ENCODE data around the gene AHCYL2. TPM values are rescaled to one million over a fixed set of nuclear protein-coding genes. Genes with fewer than 3 reads are reported as not detected.
"Not testable (repeated sequence)": the region's sequence is repeated elsewhere in the genome, so short reads cannot be mapped to it uniquely, and the experiment has no call there.

The AHCYL2 gene
- total RNA-seq, 2 donors from 2014 or later, result 12.1 to 15.9 TPM

DNA sequence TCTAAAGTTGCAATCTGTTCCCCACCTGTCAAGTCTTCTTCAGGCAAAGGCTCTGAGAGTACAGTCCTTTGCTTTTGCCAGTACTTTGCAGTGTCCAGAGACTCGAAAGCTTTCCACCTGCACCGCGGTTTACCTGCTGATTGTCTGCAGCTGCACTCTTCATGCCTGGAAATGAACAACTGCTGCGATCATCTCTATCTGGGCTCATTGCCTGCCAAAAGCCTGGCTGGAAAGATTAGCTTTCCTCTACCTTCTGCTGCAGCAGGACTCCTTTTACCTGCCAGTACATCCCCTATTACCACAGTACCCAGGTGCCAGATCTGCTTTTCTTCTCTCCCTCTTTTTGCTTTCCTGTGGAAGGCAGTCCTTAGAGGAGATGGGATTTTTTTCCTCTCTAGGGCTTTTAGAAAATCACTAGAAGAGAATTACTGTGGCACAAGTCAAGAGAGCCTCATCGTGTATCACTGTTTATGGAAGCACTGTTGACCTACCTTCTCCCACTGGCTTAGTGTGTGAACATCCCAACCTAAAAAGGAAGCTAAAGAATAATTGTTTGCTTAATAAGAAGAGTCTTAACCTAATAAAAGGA, 211.6 kb downstream of the AHCYL2 start:
- ATAC-seq (no peak), DNase-seq (ENCODE audit: low spot score) (no peak)
- Mint-ChIP-seq H3K36me3 (peaks cover 9% of the 10 kb centered on the region), H3K9me3 (no peaks in the 10 kb centered on the region), H3K4me1 (ENCODE audit: low read depth in 2 of 2) (peaks cover 27 to 47% of the 10 kb centered on the region in 2 donors), H3K27ac (peak overlapping the region in 1 of 2 donors; percentile 12), H3K4me3 (peak overlapping the region; percentile 95), H3K27me3 (peaks cover 12 to 19% of the 10 kb centered on the region in 2 donors)

DNA sequence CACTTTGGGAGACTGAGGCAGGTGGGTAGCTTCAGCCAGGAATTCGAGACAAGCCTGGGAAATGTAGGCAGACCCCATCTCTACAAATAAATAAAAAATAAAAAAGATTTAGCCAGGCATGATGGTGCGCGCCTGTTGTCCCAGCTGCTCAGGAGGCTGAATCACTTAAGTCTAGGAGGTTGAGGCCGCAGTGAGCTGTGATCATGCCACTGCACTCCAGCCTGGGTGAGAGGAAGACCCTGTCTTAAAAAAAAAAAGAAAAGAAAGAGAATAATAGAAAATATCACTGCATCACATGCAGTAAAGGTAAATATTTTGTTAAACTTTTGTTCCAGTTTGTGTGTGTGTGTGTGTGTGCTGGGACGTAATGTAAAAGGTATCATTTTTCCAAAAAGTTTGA, 212.4 kb downstream of the AHCYL2 start:
- H3K9me3 Mint-ChIP-seq, result no peaks in the 10 kb centered on the region
- H3K4me3 Mint-ChIP-seq, result no peak overlapping the region
- no peak overlapping the region for H3K27ac Mint-ChIP-seq
- peaks cover 9% of the 10 kb centered on the region for H3K36me3 Mint-ChIP-seq
- no peak for ATAC-seq
- peaks cover 27 to 47% of the 10 kb centered on the region in 2 donors for H3K4me1 Mint-ChIP-seq (ENCODE audit: low read depth in 2 of 2)
- H3K27me3 Mint-ChIP-seq, result peaks cover 12 to 16% of the 10 kb centered on the region in 2 donors
- no peak for DNase-seq (ENCODE audit: low spot score)

DNA sequence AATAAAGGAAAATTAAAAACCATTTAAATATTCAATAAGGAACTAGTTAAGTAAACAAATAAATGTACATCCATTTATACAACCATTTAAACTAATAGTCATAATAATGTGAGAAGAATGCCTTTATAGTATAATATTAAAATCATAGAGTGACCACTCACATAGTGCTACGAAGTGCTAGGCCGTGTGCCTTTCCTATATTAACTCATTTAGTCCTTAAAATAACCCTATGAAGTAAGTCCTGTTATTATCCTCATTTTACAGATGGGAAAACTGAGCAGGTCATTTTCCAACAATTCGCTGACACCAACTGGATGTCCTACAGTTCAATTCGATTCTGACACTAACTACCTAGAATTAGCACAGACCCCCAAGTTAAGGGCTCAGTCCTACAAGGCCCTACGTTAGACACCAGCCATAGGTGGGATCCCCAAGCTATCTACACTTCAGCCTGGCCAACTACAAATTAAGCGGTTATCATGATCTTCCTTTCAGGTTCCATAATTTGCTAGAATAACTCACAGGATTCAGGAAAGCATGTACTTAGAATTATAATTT, 213.5 kb downstream of the AHCYL2 start:
- Mint-ChIP-seq H3K9me3 (no peaks in the 10 kb centered on the region), H3K36me3 (peaks cover 9% of the 10 kb centered on the region), H3K27me3 (peaks cover 1 to 9% of the 10 kb centered on the region in 2 donors), H3K27ac (peak overlapping the region; percentile 53 to 59), H3K4me3 (peak overlapping the region; percentile 67), H3K4me1 (ENCODE audit: low read depth in 2 of 2) (peaks cover 18 to 39% of the 10 kb centered on the region in 2 donors)
- no peak for ATAC-seq
- no peak for DNase-seq (ENCODE audit: low spot score)

DNA sequence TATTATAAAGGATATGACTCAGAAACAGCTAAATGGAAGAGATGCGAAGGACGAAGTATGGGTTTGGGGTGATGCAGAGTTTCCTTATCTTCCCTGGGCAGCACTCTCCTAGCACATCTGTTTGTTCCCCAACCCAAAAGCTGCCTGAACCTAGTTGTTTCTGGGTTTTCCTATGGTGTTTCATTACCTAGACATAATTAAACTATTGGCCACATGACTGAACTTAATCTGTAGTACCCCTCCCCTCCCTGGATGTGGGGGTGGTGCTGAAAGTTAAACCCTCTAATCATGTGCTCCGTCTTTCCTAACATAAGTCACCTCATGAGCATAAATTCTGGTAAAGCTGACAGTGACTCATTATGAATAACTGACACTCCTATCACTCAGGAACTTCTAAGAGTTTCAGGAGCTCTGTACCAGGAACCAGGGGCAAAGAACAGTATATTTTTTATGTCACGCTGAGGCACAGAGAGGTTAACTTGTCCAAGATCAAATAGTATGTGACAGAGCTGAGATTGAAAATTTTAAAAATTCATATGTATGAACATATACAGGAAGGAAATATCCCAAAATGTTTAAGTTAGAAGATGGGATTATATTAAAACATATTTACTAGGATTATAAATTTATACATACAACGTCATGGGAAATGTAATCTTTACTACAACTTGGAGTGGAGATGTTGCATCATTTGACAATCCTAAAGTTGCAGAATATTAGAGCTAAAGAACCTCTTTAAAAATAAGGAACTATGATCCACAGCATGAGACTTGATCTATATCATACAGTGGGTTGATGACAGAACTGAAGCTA, 214.2 kb downstream of the AHCYL2 start:
- Mint-ChIP-seq H3K4me1 (ENCODE audit: low read depth in 2 of 2) (peaks cover 13 to 33% of the 10 kb centered on the region in 2 donors), H3K27ac (peak overlapping the region; percentile 53 to 59), H3K36me3 (peaks cover 9% of the 10 kb centered on the region), H3K27me3 (peaks cover 0 to 9% of the 10 kb centered on the region in 2 donors), H3K4me3 (peak overlapping the region; percentile 67), H3K9me3 (no peaks in the 10 kb centered on the region)
- peak in 1 of 2 donors; percentile 37 for ATAC-seq
- no peak for DNase-seq (ENCODE audit: low spot score)

DNA sequence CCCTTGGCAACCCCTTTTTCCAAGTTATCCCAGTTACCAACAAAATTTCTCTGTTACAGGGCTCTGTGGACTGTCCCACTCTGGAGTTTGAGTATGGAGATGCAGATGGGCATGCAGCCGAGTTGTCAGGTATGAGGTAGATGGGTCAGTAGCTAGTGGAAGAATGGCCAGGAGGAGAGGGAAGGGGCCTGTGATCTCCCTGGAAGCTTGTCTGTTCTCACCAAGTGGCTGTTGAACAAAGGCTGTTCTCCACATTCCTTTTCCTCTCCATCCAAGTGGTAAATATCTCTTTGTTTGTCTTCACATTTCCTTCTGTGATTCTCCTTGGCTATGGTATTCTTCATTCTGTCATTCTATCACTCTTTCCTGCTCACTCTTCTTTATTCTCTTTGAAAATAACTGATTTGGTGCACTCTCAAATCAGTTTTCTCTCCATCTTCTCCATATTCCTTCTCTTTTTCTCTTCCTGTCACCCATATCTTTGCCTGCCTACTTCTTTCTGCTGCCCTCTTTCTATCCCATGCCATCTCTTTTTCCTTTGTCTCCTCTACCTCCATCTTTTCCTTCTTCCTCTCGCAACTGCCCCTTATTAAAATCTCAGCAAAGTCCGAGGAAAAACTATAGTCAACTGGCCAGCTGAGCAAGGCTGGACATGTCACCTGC, 215.3 kb downstream of the AHCYL2 start:
- H3K9me3 Mint-ChIP-seq, result no peaks in the 10 kb centered on the region
- DNase-seq (ENCODE audit: low spot score) (no peak), ATAC-seq (no peak)
- H3K4me1 Mint-ChIP-seq (ENCODE audit: low read depth in 2 of 2), result peaks cover 11 to 30% of the 10 kb centered on the region in 2 donors
- peaks cover 0 to 8% of the 10 kb centered on the region in 2 donors for H3K27me3 Mint-ChIP-seq
- peak overlapping the region; percentile 24 for H3K4me3 Mint-ChIP-seq
- H3K27ac Mint-ChIP-seq, result peak overlapping the region in 1 of 2 donors; percentile 59
- peaks cover 9% of the 10 kb centered on the region for H3K36me3 Mint-ChIP-seq

DNA sequence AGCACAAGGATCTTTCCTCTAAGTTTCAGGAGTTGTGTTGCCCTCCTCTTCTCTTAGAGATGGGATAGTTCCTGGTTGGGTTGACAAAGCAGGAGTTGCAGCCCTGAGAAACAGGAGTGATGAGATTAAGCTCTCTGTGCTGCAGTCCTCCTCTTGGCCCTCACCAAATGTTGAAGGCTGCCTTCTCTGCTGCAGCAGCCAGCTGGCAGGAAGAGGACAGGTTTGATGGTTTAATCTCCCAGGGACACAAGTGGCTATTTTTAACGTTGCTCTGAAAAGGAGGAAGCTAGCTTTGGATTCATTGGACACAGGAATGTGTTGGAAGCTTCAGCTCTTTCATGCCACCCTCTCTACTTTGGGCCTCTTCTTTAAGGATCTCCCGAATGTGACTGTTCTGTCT, 218.8 kb downstream of the AHCYL2 start:
- Mint-ChIP-seq H3K27me3 (no peaks in the 10 kb centered on the region), H3K9me3 (peaks cover 2% of the 10 kb centered on the region)

DNA sequence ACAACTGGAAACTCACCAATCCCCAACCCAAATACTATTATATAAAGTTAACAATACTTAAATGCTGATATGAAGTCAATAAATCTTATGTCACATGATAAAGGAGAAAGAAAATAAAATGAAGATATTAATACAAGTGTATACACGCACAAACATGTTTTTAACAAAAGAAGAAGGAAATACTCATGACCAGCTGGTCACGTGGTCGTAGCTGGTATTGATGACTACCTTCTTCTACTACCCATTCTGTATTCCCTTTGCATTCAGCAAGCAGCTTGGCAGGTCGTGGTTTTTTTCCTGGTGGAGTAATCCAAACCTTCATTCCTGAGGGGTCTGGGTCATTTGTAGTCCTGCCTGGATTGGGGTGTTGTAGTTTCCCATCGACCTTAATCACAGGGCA, 219.9 kb downstream of the AHCYL2 start:
- not testable (repeated sequence) for H3K4me3 Mint-ChIP-seq; H3K27me3 Mint-ChIP-seq; H3K9me3 Mint-ChIP-seq; DNase-seq (ENCODE audit: low spot score); ATAC-seq; H3K27ac Mint-ChIP-seq; H3K4me1 Mint-ChIP-seq (ENCODE audit: low read depth in 2 of 2)
- peaks cover 28% of the 10 kb centered on the region for H3K36me3 Mint-ChIP-seq

More for the DNA sequence above, 218.8 kb downstream of the AHCYL2 start:
- peaks cover 4 to 13% of the 10 kb centered on the region in 2 donors for H3K4me1 Mint-ChIP-seq (ENCODE audit: low read depth in 2 of 2)
- no peak overlapping the region for H3K4me3 Mint-ChIP-seq
- ATAC-seq, result no peak
- H3K27ac Mint-ChIP-seq, result no peak overlapping the region
- peaks cover 21% of the 10 kb centered on the region for H3K36me3 Mint-ChIP-seq
- DNase-seq (ENCODE audit: low spot score), result no peak

DNA sequence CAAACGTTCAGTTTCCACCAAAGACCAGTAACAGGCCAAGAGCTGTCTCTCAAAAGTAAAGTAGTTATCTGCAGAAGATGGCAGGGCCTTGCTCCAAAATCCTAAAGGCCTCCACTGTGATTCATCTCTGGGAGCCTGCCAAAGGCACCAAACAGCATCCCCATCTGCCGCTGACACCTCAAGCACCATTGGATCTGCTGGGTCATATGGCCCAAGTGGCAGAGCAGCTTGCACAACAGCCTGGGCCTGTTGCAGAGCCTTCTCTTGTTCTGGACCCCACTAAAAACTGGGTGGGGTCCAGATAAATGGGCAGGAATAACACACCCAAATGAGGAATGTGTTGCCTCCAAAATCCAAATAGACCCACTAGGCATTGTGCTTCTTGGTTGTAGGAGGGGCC, 222.1 kb downstream of the AHCYL2 start:
- H3K9me3 Mint-ChIP-seq; DNase-seq (ENCODE audit: low spot score); H3K27me3 Mint-ChIP-seq; H3K27ac Mint-ChIP-seq; H3K4me3 Mint-ChIP-seq; H3K4me1 Mint-ChIP-seq (ENCODE audit: low read depth in 2 of 2); ATAC-seq: not testable (repeated sequence)
- peaks cover 22% of the 10 kb centered on the region for H3K36me3 Mint-ChIP-seq

DNA sequence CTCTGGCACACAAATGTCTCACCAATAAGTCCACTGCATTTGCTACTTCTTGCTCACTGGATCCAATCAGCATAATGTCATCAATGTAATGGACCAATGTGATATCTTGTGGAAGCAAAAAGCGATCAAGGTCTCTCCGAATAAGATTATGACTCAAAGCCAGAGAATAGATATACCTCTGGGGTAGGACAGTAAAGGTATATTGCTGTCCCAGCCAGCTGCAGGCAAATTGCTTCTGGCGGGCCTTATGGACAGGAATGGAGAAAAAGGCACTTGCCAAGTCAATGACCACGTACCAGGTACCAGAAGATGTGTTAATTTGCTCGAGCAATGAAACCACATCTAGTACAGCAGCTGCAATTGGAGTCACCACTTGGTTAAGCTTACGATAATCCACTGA, 222.6 kb downstream of the AHCYL2 start:
- DNase-seq (ENCODE audit: low spot score); H3K27me3 Mint-ChIP-seq; H3K9me3 Mint-ChIP-seq; H3K4me3 Mint-ChIP-seq; ATAC-seq; H3K27ac Mint-ChIP-seq; H3K4me1 Mint-ChIP-seq (ENCODE audit: low read depth in 2 of 2): not testable (repeated sequence)
- H3K36me3 Mint-ChIP-seq, result peaks cover 24% of the 10 kb centered on the region

DNA sequence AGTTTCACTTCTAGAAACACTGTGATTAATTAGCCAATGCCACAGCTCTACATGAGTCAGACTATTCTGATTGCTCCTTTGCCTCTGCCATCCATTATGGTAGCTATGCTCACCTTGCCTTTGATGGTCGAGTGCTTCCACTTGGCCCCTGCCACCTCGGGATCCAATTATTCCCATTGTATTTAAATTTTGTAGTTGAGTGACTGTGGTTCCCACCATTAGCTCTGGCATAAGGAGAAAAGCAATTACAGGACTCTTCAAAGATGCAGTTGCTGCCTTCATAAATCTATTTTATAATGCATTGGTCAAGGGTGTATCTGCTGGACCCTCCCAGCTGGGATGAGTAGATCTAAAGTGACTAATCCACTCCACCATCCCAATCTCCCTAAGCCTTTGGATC, 223.8 kb downstream of the AHCYL2 start:
- H3K4me3 Mint-ChIP-seq; H3K9me3 Mint-ChIP-seq; H3K27me3 Mint-ChIP-seq; ATAC-seq; DNase-seq (ENCODE audit: low spot score); H3K27ac Mint-ChIP-seq; H3K4me1 Mint-ChIP-seq (ENCODE audit: low read depth in 2 of 2): not testable (repeated sequence)
- peaks cover 24% of the 10 kb centered on the region for H3K36me3 Mint-ChIP-seq

DNA sequence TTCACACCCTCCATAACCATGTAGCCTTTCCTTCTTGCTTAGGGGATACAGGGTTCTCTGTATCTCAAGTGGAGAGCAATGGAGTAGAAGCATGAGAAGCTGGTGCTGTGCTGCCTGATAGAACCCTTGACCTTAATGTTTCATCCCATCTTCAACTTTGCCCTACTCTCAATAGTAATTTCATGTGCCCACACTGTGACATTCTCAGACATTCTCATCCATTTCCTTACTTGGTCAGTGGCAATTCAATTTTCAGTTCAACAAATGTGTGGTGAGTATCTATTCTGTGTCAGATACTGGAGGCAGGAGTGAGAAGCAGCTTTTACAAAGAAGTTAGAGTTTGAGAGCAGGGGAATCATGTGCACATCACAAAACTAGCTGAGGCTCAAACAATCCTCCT, 225.5 kb downstream of the AHCYL2 start:
- no peaks in the 10 kb centered on the region for H3K27me3 Mint-ChIP-seq
- peaks cover 4% of the 10 kb centered on the region for H3K9me3 Mint-ChIP-seq
- no peak overlapping the region for H3K27ac Mint-ChIP-seq
- ATAC-seq (no peak), DNase-seq (ENCODE audit: low spot score) (no peak)
- peaks cover 24% of the 10 kb centered on the region for H3K36me3 Mint-ChIP-seq
- H3K4me3 Mint-ChIP-seq, result no peak overlapping the region
- H3K4me1 Mint-ChIP-seq (ENCODE audit: low read depth in 2 of 2), result no peaks in the 10 kb centered on the region

DNA sequence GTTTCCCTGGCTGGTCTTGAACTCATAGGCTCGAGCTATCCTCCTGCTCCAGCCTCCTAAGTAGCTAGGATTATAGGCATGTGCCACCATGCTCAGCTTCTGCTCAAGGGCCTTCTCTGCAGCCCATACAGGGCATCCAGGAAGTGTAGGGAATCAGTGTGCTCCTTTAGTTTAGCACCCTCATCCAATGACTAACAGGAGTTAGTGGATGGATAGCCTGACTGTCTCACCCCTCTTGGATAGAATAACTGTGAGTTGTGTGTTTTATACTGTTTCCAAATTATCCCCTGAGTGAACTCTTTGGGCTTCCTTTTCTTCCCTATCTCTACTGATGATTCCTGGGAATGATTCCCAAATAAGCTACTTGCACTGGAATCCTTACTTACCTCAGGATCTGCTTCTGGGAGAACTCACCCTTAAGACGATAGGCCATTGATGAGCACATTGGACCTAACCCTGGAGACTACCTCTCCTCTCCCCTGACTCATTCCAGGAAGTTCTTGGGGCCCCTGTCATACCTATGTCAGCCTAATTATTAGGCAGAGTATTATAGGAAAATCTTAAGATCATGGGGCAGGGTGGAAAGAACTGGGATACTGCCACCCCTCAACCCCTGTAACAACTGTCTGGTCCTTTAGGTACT, 227.9 kb downstream of the AHCYL2 start:
- H3K27me3 Mint-ChIP-seq, result no peaks in the 10 kb centered on the region
- H3K36me3 Mint-ChIP-seq, result peaks cover 15% of the 10 kb centered on the region
- H3K4me1 Mint-ChIP-seq (ENCODE audit: low read depth in 2 of 2), result no peaks in the 10 kb centered on the region
- H3K9me3 Mint-ChIP-seq, result peaks cover 4% of the 10 kb centered on the region
- DNase-seq (ENCODE audit: low spot score) (no peak), ATAC-seq (no peak)
- no peak overlapping the region for H3K4me3 Mint-ChIP-seq
- H3K27ac Mint-ChIP-seq, result peak overlapping the region in 1 of 2 donors; percentile 19

DNA sequence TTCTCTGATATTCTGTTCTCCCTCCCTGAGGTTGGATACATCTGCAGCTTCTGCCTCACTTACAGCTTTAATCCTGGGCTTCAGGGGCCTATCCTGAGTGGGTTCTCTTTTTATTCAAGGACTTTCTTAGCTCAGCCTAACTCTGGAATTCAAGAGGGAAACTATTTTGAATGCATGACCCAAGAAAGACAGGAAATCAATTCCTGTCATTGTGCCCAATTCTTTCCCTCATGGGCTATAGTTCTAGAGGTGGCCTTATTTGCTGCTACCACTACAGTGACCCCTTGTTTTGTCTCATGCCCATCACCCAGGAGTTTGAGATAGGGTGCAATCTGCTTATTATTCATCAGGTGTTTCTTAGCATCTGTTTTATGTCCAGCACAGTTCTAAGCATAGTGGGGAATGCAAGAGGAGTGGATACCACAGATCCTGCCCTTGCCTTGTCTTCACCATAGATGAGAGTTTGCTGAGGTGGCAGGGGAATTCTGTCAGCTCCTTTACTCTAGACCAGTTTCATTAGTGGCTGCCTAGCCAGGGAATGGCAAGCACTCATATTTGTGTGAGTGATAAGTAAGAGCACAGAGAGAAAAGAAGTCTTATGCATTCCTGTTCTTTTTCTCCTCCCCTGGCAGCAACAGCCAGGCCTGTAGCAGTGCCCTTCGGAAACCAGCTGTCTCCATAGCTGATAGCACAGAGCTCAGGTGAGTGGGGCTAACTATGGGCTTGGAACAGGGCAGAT, 228.8 kb downstream of the AHCYL2 start:
- Mint-ChIP-seq H3K27me3 (no peaks in the 10 kb centered on the region), H3K27ac (no peak overlapping the region), H3K4me1 (ENCODE audit: low read depth in 2 of 2) (no peaks in the 10 kb centered on the region), H3K9me3 (peaks cover 1% of the 10 kb centered on the region), H3K36me3 (peaks cover 11% of the 10 kb centered on the region), H3K4me3 (no peak overlapping the region)
- DNase-seq (ENCODE audit: low spot score) (no peak), ATAC-seq (no peak)

All from natural killer cell treated with Interleukin-12 subunit alpha and Interleukin-12 subunit beta and Interleukin-15 and Interleukin-18, amount 100 ng/mL, for 72 hours (primary cell).